Astrocyte of the cerebellum (primary cell): ENCODE measurements around the gene POLR3G.

Experiments
- DNase-seq: peaks from one replicate; pipeline ENCODE4 v3.0.0-alpha.2; 2011; ENCODE audit warnings: low read depth
- H3K4me3 ChIP-seq: 2 replicates; pipeline ENCODE4 v1.5.1; 2011; ENCODE audit warnings: mild to moderate bottlenecking, low read depth, low read length, moderate library complexity
- in situ Hi-C: cut with HindIII; loops from 2 replicates; pipeline ENCODE4 v1.10.0; 2017; ENCODE audit warnings: low sequenced_read_pairs
- TF ChIP-seq, protein P1 (sequence below): IDR thresholded peaks from 2 replicates; pipeline ENCODE4 v1.5.1; 2012; ENCODE audit warnings: low read length, low read depth, moderate library complexity, mild to moderate bottlenecking; ENCODE audit errors: missing control alignments

Gene POLR3G

DNA sequence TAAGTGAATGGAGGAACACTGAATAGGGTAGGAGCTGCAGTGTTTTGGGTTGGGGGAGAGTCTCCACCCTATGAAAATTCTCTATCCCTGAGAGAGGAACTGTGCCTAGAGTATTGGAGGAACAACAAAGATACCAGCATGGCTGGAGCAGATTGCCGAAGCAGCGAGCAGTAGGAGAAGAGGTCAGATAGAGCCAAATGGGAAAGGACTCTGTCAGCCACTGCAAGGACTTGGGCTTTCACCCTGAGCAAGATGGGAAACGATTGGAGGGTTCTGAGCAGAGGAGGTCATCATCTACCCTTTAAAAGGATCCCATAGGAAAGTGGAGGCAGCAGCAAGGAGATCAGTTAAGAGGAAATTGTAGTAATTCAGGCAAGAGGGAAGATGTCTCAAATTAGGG, 59.1 kb downstream of the POLR3G start:
- no peak for DNase-seq
- in situ Hi-C loops = no loop called here
- TF ChIP-seq, protein P1, sequence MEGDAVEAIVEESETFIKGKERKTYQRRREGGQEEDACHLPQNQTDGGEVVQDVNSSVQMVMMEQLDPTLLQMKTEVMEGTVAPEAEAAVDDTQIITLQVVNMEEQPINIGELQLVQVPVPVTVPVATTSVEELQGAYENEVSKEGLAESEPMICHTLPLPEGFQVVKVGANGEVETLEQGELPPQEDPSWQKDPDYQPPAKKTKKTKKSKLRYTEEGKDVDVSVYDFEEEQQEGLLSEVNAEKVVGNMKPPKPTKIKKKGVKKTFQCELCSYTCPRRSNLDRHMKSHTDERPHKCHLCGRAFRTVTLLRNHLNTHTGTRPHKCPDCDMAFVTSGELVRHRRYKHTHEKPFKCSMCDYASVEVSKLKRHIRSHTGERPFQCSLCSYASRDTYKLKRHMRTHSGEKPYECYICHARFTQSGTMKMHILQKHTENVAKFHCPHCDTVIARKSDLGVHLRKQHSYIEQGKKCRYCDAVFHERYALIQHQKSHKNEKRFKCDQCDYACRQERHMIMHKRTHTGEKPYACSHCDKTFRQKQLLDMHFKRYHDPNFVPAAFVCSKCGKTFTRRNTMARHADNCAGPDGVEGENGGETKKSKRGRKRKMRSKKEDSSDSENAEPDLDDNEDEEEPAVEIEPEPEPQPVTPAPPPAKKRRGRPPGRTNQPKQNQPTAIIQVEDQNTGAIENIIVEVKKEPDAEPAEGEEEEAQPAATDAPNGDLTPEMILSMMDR = no peak
- H3K4me3 ChIP-seq = no peak overlapping the region

DNA sequence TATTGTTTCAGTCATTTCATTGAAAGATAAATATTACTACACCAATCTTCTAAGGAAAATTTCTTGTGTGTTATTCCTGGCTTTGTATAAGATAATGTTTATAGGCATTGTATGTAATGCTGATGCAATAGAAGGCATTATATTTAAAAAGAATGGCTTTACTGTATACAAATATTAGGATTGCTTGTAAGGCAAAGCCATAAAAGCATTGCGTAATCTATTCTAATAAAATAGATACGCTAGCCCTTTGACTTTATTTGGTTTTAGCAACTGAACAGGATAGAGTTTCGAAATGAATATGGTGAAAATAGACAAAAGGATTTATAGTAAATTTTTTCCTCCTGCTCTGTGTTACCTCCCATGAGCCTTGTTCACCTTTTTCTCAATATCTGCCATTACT, 60.3 kb downstream of the POLR3G start:
- no peak for DNase-seq
- H3K4me3 ChIP-seq = no peak overlapping the region
- TF ChIP-seq, protein P1 = no peak
- in situ Hi-C loops = no loop called here

DNA sequence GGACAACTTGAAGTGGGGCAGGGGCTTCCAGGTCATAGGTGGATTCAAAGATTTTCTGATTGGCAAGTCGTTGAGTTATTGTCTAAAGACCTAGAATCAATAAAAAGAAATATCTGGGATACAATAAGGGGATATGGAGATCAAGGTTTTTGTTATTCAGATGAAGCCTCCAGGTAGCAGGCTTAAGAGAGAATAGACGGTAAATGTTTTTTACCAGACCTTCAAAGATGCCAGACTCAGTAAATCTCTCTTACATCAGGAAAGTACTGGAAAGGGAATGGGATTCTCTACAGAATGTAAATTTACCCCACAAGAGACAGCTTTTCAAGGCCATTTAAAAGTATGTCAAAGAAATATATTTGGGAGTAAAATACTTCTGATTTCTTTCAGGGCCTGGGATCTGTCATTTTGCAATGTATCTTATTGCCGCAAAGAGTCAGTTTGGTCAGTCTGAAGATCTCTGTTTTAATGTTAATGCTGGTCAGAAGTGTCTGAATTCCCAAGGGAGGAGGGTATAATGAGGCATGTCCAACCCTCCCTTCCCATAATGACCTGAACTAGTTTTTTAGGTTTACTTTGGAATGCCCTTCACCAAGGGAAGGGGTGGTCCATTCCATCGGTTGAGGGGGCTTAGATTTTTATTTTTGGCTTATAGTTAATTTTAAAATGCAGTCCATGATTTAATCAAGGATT, 68.3 kb downstream of the POLR3G start:
- TF ChIP-seq, protein P1 = no peak
- in situ Hi-C loops = no loop called here
- no peak overlapping the region for H3K4me3 ChIP-seq
- no peak for DNase-seq

GRCh38 chr5:90545511-90545910, 70.8 kb downstream of the POLR3G start:
- DNase-seq = no peak
- no peak overlapping the region for H3K4me3 ChIP-seq
- in situ Hi-C loops = no loop called here
- TF ChIP-seq, protein P1 = no peak

DNA sequence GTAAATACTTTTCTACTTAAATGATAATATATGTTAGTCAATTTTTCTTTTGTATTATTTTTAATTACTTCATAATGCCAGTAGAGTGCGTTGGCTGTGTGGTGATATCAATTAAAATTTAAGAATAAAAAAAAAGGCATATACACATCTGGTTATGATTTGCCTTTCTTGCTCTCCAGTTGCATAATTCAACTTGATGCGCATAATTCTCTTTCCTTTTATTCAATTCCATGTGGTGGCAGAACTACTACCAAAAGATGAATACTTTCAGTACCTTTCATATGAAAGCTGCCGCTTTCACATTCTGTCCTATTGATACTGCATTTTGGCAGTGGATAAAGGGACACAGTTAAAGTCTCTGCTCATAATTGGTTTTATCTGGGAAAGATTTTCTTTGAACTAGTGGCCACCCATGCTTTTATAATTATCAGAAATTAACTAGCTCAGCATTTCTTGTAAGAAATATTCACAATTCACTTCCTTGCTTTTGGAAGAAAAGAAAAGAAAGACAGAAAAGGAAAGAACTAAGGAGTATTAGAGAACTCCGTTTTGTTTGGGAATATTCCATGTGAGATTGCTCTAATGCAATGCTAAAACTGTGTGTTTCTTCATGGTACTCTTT, 71.7 kb downstream of the POLR3G start:
- no peak overlapping the region for H3K4me3 ChIP-seq
- TF ChIP-seq, protein P1 = no peak
- in situ Hi-C loops = no loop called here
- DNase-seq = no peak

- TF ChIP-seq, protein P1 = no peak
- no peak for DNase-seq
- in situ Hi-C loops = no loop called here
These were observed 72.4 kb downstream of the POLR3G start for GRCh38 chr5:90547072-90547536.

More at GRCh38 chr5:90547072-90547536, 72.4 kb downstream of the POLR3G start:
- no peak overlapping the region for H3K4me3 ChIP-seq
